ENCODE measurements around the gene SAMHD1.
"Not testable (repeated sequence)": the region's sequence is repeated elsewhere in the genome, so short reads cannot be mapped to it uniquely, and the experiment has no call there.

Gene SAMHD1

DNA sequence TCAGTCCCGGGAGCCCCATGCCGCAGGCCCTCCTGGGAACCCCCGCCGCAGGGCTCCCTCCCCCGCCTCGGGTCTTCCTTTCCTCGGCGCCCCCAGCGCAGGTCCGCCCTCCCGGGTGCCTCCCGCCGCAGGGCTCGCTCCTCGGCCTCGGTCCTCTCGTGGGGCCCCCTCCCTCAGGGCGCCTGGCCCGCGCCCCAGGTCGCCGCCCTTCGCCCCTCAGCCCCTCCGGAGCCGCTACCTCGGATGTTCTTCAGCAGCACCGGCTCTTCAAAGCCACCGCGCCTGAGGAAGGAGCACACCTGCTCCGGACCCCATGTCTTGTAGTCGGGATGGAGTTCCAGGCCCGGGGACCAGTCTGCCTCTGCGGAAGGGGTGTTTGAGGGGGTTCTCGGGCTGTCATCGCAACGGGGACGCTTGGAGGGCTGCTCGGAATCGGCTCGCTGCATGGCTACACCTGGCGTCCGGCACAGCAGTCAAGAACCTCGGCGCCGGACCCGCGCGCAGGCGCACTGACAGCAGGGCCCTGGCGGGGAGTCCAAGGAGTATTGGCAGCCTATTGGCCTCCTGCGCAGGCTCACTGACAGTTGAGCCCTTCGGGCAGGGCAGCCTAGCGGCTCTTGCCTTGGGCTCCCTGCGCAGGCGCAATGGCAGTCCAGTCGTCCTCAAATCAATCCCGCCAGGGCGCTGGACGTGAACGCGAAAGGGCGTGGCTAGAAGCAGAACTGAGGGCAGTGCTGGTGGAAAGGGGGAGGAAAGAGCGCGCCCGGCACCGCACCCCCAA is at the start of gene SAMHD1:
Gene SAMHD1 (minus strand): TSS at position 511 of the 781 bp plus-strand sequence. CDS start 65 bp downstream, at position 446.
- TF ChIP-seq CTCF (IDR thresholded peaks at IDR 0.05; ENCODE audit: extremely low read depth, missing control alignments), result no peak
- peak; percentile 99 for DNase-seq (ENCODE audit: low spot score)

DNA sequence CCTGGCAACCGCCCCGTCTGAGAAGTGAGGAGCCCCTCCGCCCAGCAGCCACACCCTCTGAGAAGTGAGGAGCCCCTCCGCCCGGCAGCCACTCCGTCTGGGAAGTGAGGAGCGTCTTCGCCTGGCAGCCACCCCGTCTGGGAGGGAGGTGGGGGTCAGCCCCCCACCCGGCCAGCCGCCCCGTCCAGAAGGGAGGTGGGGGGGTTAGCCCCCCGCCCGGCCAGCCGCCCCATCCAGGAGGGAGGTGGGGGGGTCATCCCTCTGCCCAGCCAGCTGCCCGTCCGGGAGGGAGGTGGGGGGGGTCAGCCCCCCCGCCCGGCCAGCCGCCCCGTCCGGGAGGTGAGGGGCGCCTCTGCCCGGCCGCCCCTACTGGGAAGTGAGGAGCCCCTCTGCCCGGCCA is 48.7 kb upstream of the SAMHD1 start:
- not testable (repeated sequence) for DNase-seq (ENCODE audit: low spot score)

DNA sequence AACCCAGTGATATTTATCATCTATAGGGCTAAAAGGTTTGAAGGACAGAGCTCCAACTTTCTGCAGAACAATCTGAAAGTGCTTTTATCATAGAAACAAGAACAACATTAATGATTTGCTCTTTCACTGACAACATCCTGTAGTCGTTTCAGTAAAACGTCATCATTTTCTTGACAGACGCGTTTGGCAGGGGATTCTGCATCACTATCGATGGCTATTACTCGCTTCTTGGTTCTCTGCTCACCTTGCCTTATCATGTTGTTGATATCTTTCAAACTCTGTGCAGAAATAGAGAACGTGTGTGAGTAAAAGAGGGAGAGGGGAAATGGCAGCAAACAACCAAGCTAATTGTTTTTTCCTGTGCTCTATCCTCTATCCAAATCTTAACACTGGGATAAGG is 47.1 kb upstream of the SAMHD1 start:
- no peak for TF ChIP-seq CTCF (IDR thresholded peaks at IDR 0.05; ENCODE audit: extremely low read depth, missing control alignments)
- DNase-seq (ENCODE audit: low spot score), result no peak

DNA sequence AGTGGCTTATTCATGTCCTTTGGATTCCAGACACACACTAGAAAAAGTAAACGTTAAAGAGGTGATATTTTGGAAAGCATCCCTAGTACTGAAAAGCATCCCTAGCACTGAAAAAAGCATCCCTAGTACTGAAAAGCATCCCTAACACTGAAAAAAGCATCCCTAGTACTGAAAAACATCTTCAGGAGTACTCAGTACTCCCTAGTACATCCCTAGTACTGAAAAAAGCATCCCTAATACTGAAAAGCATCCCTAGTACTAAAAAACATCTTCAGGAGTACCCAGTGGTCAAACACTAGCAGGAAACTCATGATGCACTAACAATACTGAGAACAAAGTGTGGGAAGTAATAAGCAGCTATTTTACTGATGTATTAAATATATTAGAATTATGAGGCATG is 45.6 kb upstream of the SAMHD1 start:
- DNase-seq (ENCODE audit: low spot score), result no peak
- TF ChIP-seq CTCF (IDR thresholded peaks at IDR 0.05; ENCODE audit: extremely low read depth, missing control alignments), result no peak

DNA sequence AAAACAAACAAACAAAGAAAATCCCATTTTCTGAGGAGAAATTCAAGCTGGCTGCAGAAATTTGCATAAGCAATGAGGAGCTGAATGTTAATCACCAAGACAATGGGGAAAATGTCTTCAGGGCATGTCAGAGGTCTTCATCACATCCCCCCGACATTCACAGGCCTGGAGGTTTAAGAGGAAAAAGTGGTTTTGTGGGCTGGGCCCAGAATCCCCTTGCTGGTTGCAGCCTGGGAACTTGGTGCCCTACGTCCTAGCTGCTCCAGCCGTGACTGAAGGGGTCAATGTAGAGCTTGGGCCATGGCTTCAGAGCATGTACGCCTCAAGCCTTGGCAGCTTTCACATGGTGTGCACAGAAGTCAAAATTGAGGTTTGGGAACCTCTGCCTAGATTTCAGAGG is 42.7 kb upstream of the SAMHD1 start:
- not testable (repeated sequence) for DNase-seq (ENCODE audit: low spot score)

DNA sequence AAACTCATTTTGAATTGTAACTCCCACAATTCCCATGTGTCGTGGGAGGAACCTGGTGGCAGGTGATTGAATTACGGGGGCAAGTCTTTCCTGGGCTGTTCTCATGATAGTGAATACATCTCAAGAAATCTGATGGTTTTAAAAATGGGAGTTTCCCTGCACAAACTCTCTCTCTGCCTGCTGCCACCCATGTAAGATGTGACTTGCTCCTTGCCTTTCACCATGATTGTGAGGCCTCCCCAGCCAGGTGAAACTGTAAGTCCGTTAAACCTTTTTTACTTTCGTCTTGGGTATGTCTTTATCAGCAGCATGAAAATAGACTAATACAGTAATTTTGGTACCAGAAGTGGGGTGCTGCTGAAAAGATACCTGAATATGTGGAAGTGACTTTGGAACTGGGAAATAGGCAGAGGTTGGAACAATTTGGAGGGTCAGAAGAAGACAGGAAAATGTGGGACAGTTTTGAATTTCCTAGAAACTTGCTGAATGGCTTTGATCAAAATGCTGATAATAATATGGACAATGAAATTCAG is 41.4 kb upstream of the SAMHD1 start:
- no peak for TF ChIP-seq CTCF (IDR thresholded peaks at IDR 0.05; ENCODE audit: extremely low read depth, missing control alignments)
- no peak for DNase-seq (ENCODE audit: low spot score)

- DNase-seq (ENCODE audit: low spot score), result no peak
- TF ChIP-seq CTCF (IDR thresholded peaks at IDR 0.05; ENCODE audit: extremely low read depth, missing control alignments), result no peak
Measured at GRCh38 chr20:36991703-36992102, 40.2 kb upstream of the SAMHD1 start.

- no peak for DNase-seq (ENCODE audit: low spot score)
- no peak for TF ChIP-seq CTCF (IDR thresholded peaks at IDR 0.05; ENCODE audit: extremely low read depth, missing control alignments)
Measured at GRCh38 chr20:36989797-36990196, 38.3 kb upstream of the SAMHD1 start.

Data from GM20000 (cell line).